Parathyroid adenoma (tissue), 2 donors: ENCODE measurements around the gene ZDHHC5.
"Not testable (repeated sequence)": the region's sequence is repeated elsewhere in the genome, so short reads cannot be mapped to it uniquely, and the experiment has no call there.

Source experiments
- H2AFZ ChIP-seq: fragments of 300-600 bp; sonication (generic); one replicate; pipeline ENCODE4 v1.7.0; 2017; ENCODE audit warnings: antibody characterized with exemption, mild to moderate bottlenecking
- H3K27ac ChIP-seq: fragments of 300-600 bp; sonication (generic); one replicate; pipeline ENCODE4 v1.7.0; 2017
- H3K27me3 ChIP-seq: fragments of 300-600 bp; sonication (generic); one replicate; pipeline ENCODE4 v1.7.0; 2017; ENCODE audit warnings: low read length; ENCODE audit not compliant: control insufficient read depth, insufficient read depth
- H3K36me3 ChIP-seq: fragments of 300-600 bp; sonication (generic); one replicate; pipeline ENCODE4 v1.7.0; 2017; ENCODE audit warnings: low read length; ENCODE audit not compliant: control insufficient read depth, insufficient read depth
- H3K4me1 ChIP-seq: fragments of 300-600 bp; sonication (generic); one replicate; pipeline ENCODE4 v1.7.0; 2017; ENCODE audit warnings: control low read depth
- H3K4me2 ChIP-seq: fragments of 300-600 bp; sonication (generic); one replicate; pipeline ENCODE4 v1.7.0; 2017; ENCODE audit warnings: low read length
- H3K4me3 ChIP-seq: fragments of 300-600 bp; sonication (generic); one replicate; pipeline ENCODE4 v1.7.0; 2017; ENCODE audit warnings: low read depth, low read length
- H3K79me2 ChIP-seq: fragments of 300-600 bp; sonication (generic); one replicate; pipeline ENCODE4 v1.7.0; 2017; ENCODE audit warnings: control low read depth
- H3K9ac ChIP-seq: fragments of 300-600 bp; sonication (generic); one replicate; pipeline ENCODE4 v1.7.0; 2017; ENCODE audit warnings: mild to moderate bottlenecking
- H3K9me3 ChIP-seq: fragments of 300-600 bp; sonication (generic); one replicate; pipeline ENCODE4 v1.7.0; 2017; ENCODE audit warnings: low read length; ENCODE audit not compliant: control insufficient read depth
- CTCF ChIP-seq: fragments of 300-600 bp; sonication (generic); IDR thresholded peaks from one replicate; pipeline ENCODE4 v1.7.0; 2017; ENCODE audit warnings: antibody characterized with exemption, mild to moderate bottlenecking
- donor health status: primary hyperparathyroidism.

The ZDHHC5 gene

GRCh38 chr11:57675176-57675941, 7.4 kb downstream of the ZDHHC5 start:
- no peak overlapping the region for H3K27ac ChIP-seq
- no peak for TF ChIP-seq CTCF
- no peak overlapping the region for H3K9ac ChIP-seq
- H3K4me3 ChIP-seq, result peak overlapping the region; percentile 11
- H2AFZ ChIP-seq, result no peak overlapping the region
- peak overlapping the region; percentile 42 for H3K4me2 ChIP-seq
- no peaks in the 10 kb centered on the region for H3K36me3 ChIP-seq
- no peaks in the 10 kb centered on the region for H3K27me3 ChIP-seq
- no peaks in the 10 kb centered on the region for H3K9me3 ChIP-seq
- peaks cover 38% of the 10 kb centered on the region for H3K79me2 ChIP-seq
- peaks cover 5% of the 10 kb centered on the region for H3K4me1 ChIP-seq

GRCh38 chr11:57679396-57679795, 11.5 kb downstream of the ZDHHC5 start:
- no peak overlapping the region for H3K9ac ChIP-seq
- H3K9me3 ChIP-seq, result no peaks in the 10 kb centered on the region
- H3K4me3 ChIP-seq, result no peak overlapping the region
- peaks cover 31% of the 10 kb centered on the region for H3K79me2 ChIP-seq
- H3K36me3 ChIP-seq, result no peaks in the 10 kb centered on the region
- no peak overlapping the region for H3K27ac ChIP-seq
- no peaks in the 10 kb centered on the region for H3K27me3 ChIP-seq
- no peak overlapping the region for H2AFZ ChIP-seq
- TF ChIP-seq CTCF, result no peak
- peaks cover 5% of the 10 kb centered on the region for H3K4me1 ChIP-seq
- no peak overlapping the region for H3K4me2 ChIP-seq

GRCh38 chr11:57680552-57680874, 12.6 kb downstream of the ZDHHC5 start:
- no peaks in the 10 kb centered on the region for H3K36me3 ChIP-seq
- TF ChIP-seq CTCF, result no peak
- H3K4me2 ChIP-seq, result no peak overlapping the region
- H2AFZ ChIP-seq, result no peak overlapping the region
- H3K27me3 ChIP-seq, result no peaks in the 10 kb centered on the region
- H3K27ac ChIP-seq, result no peak overlapping the region
- no peak overlapping the region for H3K4me3 ChIP-seq
- H3K4me1 ChIP-seq, result no peaks in the 10 kb centered on the region
- peaks cover 31% of the 10 kb centered on the region for H3K79me2 ChIP-seq
- H3K9me3 ChIP-seq, result no peaks in the 10 kb centered on the region
- no peak overlapping the region for H3K9ac ChIP-seq

- no peaks in the 10 kb centered on the region for H3K9me3 ChIP-seq
Measured at GRCh38 chr11:57681168-57681567, 13.3 kb downstream of the ZDHHC5 start.

GRCh38 chr11:57690474-57690873, 22.6 kb downstream of the ZDHHC5 start:
- not testable (repeated sequence) for H3K9me3 ChIP-seq, H3K4me3 ChIP-seq, H3K27ac ChIP-seq, H3K79me2 ChIP-seq, H3K9ac ChIP-seq, H3K4me2 ChIP-seq, H3K4me1 ChIP-seq, H2AFZ ChIP-seq, H3K36me3 ChIP-seq, H3K27me3 ChIP-seq

More at GRCh38 chr11:57681168-57681567, 13.3 kb downstream of the ZDHHC5 start:
- Histone ChIP-seq H3K4me2 (no peak overlapping the region), H3K9ac (no peak overlapping the region), H3K27ac (no peak overlapping the region), H3K4me3 (no peak overlapping the region), H3K27me3 (no peaks in the 10 kb centered on the region), H3K79me2 (peaks cover 31% of the 10 kb centered on the region), H3K4me1 (no peaks in the 10 kb centered on the region), H2AFZ (no peak overlapping the region), H3K36me3 (no peaks in the 10 kb centered on the region)
- no peak for TF ChIP-seq CTCF
